GM23338 (cell line): Measurements from ENCODE around the gene BMF. TPM values are rescaled to one million over a fixed set of nuclear protein-coding genes. Genes with fewer than 3 reads are reported as not detected.

Experiments used
- ATAC-seq: fragments of 200-7000 bp; cut with Tn5 transposase; 3 replicates; pipeline ENCODE4 v1.9.1; 2020
- DNase-seq: peaks from one replicate; pipeline ENCODE4 v3.0.0-alpha.2; 2015; ENCODE audit warnings: low spot score
- H2AFZ ChIP-seq: fragments of 200-600 bp; sonication (generic); 2 replicates; pipeline ENCODE4 v1.8.0; 2016; ENCODE audit warnings: antibody characterized with exemption, mild to moderate bottlenecking, moderate library complexity
- H3F3A ChIP-seq: fragments of 200-600 bp; sonication (generic); replicated peaks from 2 replicates; pipeline ENCODE4 v1.8.0; 2017; ENCODE audit warnings: antibody characterized with exemption, mixed run types, low read depth
- H3K27ac ChIP-seq: fragments of 200-600 bp; sonication (generic); 2 replicates; pipeline ENCODE4 v1.6.1; 2016; ENCODE audit warnings: low read depth
- H3K27me3 ChIP-seq: fragments of 200-600 bp; sonication (generic); 2 replicates; pipeline ENCODE4 v1.8.0; 2016; ENCODE audit warnings: mild to moderate bottlenecking, mixed run types, moderate library complexity; ENCODE audit not compliant: insufficient read depth
- H3K36me3 ChIP-seq: fragments of 200-600 bp; sonication (generic); 2 replicates; pipeline ENCODE4 v1.8.0; 2016; ENCODE audit warnings: mild to moderate bottlenecking; ENCODE audit not compliant: insufficient read depth
- H3K4me1 ChIP-seq: fragments of 200-600 bp; sonication (generic); 2 replicates; pipeline ENCODE4 v1.8.0; 2016; ENCODE audit warnings: mild to moderate bottlenecking, moderate library complexity; ENCODE audit not compliant: insufficient read depth
- H3K4me2 ChIP-seq: fragments of 200-600 bp; sonication (generic); 2 replicates; pipeline ENCODE4 v1.7.1; 2017; ENCODE audit warnings: mixed run types
- H3K4me3 ChIP-seq: fragments of 200-600 bp; sonication (generic); 2 replicates; pipeline ENCODE4 v1.6.1; 2016; ENCODE audit warnings: mixed run types
- H3K79me2 ChIP-seq: fragments of 200-600 bp; sonication (generic); replicated peaks from 2 replicates; pipeline ENCODE4 v1.8.0; 2017; ENCODE audit warnings: mild to moderate bottlenecking; ENCODE audit not compliant: insufficient read depth
- H3K9me2 ChIP-seq: fragments of 200-600 bp; sonication (generic); 2 replicates; pipeline ENCODE4 v1.8.0; 2017; ENCODE audit not compliant: insufficient read depth
- H4K20me1 ChIP-seq: fragments of 200-600 bp; sonication (generic); replicated peaks from 2 replicates; pipeline ENCODE4 v1.8.0; 2017; ENCODE audit warnings: mild to moderate bottlenecking; ENCODE audit not compliant: insufficient read depth
- H3K27ac Mint-ChIP-seq: 2 replicates; pipeline ENCODE4 v1.8.0; 2020; ENCODE audit warnings: inconsistent platforms, mild to moderate bottlenecking, moderate library complexity, mixed read lengths
- H3K27me3 Mint-ChIP-seq: 3 replicates; pipeline ENCODE4 v1.8.0; 2022; ENCODE audit warnings: low read depth, mild to moderate bottlenecking, moderate library complexity, mixed read lengths, inconsistent platforms; ENCODE audit not compliant: insufficient read depth, poor library complexity
- H3K36me3 Mint-ChIP-seq: 3 replicates; pipeline ENCODE4 v1.8.0; 2021; ENCODE audit warnings: low read depth, mild to moderate bottlenecking, inconsistent platforms, moderate library complexity, mixed read lengths
- H3K4me1 Mint-ChIP-seq: 3 replicates; pipeline ENCODE4 v1.8.0; 2020; ENCODE audit warnings: mild to moderate bottlenecking, inconsistent platforms, mixed read lengths
- H3K4me3 Mint-ChIP-seq: 3 replicates; pipeline ENCODE4 v1.8.0; 2021; ENCODE audit warnings: moderate library complexity, mild to moderate bottlenecking, inconsistent platforms, mixed read lengths
- H3K9me3 Mint-ChIP-seq: 3 replicates; pipeline ENCODE4 v1.8.0; 2020; ENCODE audit warnings: moderate library complexity, mild to moderate bottlenecking, inconsistent platforms, mixed read lengths
- CREB1 ChIP-seq: fragments of 250-450 bp; sonication (Bioruptor Pico); IDR thresholded peaks from 2 replicates; pipeline ENCODE4 v1.5.0; 2020; ENCODE audit warnings: low read depth, mild to moderate bottlenecking, moderate library complexity
- EZH2 ChIP-seq: fragments of 200-600 bp; sonication (generic); IDR thresholded peaks from one replicate; pipeline ENCODE4 v1.8.0; 2017; ENCODE audit warnings: antibody characterized with exemption, mild to moderate bottlenecking, low read depth; ENCODE audit not compliant: unreplicated experiment
- EZH2phosphoT487 ChIP-seq: fragments of 200-600 bp; sonication (generic); IDR thresholded peaks from one replicate; pipeline ENCODE4 v1.8.1; 2018; ENCODE audit warnings: antibody characterized with exemption; ENCODE audit not compliant: unreplicated experiment
- JUNB ChIP-seq: IDR thresholded peaks from one replicate; pipeline ENCODE4 v1.6.1; 2016; ENCODE audit warnings: antibody characterized with exemption; ENCODE audit not compliant: unreplicated experiment
- NANOG ChIP-seq: IDR thresholded peaks from 2 replicates; pipeline ENCODE4 v1.6.1; 2016; ENCODE audit warnings: antibody characterized with exemption, borderline replicate concordance
- POLR2AphosphoS5 ChIP-seq: IDR thresholded peaks from 2 replicates; pipeline ENCODE4 v1.6.1; 2016; ENCODE audit warnings: antibody characterized with exemption, low read depth
- STAT1 ChIP-seq: IDR thresholded peaks from one replicate; pipeline ENCODE4 v1.6.1; 2016; ENCODE audit warnings: antibody characterized with exemption; ENCODE audit not compliant: unreplicated experiment
- ZNF114 ChIP-seq: fragments of 250-450 bp; sonication (Bioruptor Pico); IDR thresholded peaks from 2 replicates; pipeline ENCODE4 v1.5.0; 2020; ENCODE audit warnings: mild to moderate bottlenecking, moderate library complexity
- ZNF331 ChIP-seq: fragments of 250-450 bp; sonication (Bioruptor Pico); IDR thresholded peaks from 2 replicates; pipeline ENCODE4 v1.5.0; 2020; ENCODE audit warnings: low read depth, mild to moderate bottlenecking, moderate library complexity
- polyA plus RNA-seq: library from polyadenylated mRNA; unstranded; fragments of >200 nt; fragmentation: Nextera tagmentation; extraction: Ambion mirVana; gene quantifications from 2 replicates; pipeline ENCODE4 v1.2.1, GENCODE V29; 2016
- total RNA-seq: library from RNA; depleted of rRNA; stranded (reverse); fragments of >200 nt; shearing (Covaris generic); gene quantifications from 2 replicates; pipeline ENCODE4 v1.2.3, GENCODE V29; 2014
- TF ChIP-seq, protein P1 (sequence below): fragments of 250-450 bp; sonication (Bioruptor Pico); IDR thresholded peaks from 2 replicates; pipeline ENCODE4 v1.5.0; 2020; ENCODE audit warnings: mild to moderate bottlenecking, moderate library complexity
- TF ChIP-seq, protein P2 (sequence below), 2 experiments: fragments of 200-600 bp in 1 of 2; sonication (generic) in 1 of 2; conservative IDR thresholded peaks; 2 replicates each; pipeline versions ENCODE4 v1.5.1 to v1.6.1; 2016 to 2017; ENCODE audit warnings: antibody characterized with exemption in 2 of 2, low read depth in 2 of 2, mild to moderate bottlenecking in 2 of 2, moderate library complexity in 1 of 2

Gene BMF
- total and polyA plus RNA-seq, 2 experiments from 2014 or later = 2.0 to 20.3 TPM

GRCh38 chr15:40128766-40129660 is 20.3 kb upstream of the BMF start:
- no peak for DNase-seq
- H3K9me3 Mint-ChIP-seq = no peaks in the 10 kb centered on the region; the same call in 2 of the 3 replicates
- no peaks in the 10 kb centered on the region for H3K36me3 Mint-ChIP-seq
- H3K4me2 ChIP-seq = no peak overlapping the region
- peaks cover 6% of the 10 kb centered on the region for H3K27me3 Mint-ChIP-seq
- H3K27me3 ChIP-seq = no peaks in the 10 kb centered on the region
- ATAC-seq = no peak
- no peaks in the 10 kb centered on the region for H3K36me3 ChIP-seq
- no peak overlapping the region for H3K4me3 Mint-ChIP-seq
- no peaks in the 10 kb centered on the region for H3K9me2 ChIP-seq
- peaks cover 19% of the 10 kb centered on the region for H3K4me1 Mint-ChIP-seq
- no peak overlapping the region for H3K27ac Mint-ChIP-seq
- no peak overlapping the region for H2AFZ ChIP-seq
- no peaks in the 10 kb centered on the region for H3K79me2 ChIP-seq
- H3K4me3 ChIP-seq = no peak overlapping the region
- H3K4me1 ChIP-seq = peaks cover 14% of the 10 kb centered on the region
- no peak overlapping the region for H3K27ac ChIP-seq
- TF ChIP-seq ZNF331 (CRISPR knock-in tag) (no peak), EZH2phosphoT487 (no peak), NANOG (no peak), JUNB (no peak), CREB1 (CRISPR knock-in tag) (no peak), EZH2 (no peak)
- H4K20me1 ChIP-seq = no peaks in the 10 kb centered on the region
- no peaks in the 10 kb centered on the region; the same call in 1 of the 2 replicates for H3F3A ChIP-seq

DNA sequence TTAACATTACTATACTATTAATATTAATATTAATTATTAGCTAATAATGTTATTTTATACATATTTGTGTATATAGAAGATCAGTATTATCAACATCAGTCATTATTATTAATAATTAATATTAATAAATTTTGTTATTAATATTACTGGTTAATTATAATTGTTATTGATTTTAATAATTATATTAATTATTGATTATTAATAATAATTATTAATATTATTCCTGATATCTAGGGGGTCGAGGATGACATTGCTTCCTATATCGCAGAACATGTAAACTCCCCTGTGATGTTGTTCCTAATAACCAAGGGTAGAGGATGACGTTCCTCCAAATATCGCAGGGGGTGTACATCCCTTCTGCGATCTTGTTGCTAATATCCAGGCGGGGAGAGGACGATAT is 17.3 kb upstream of the BMF start:
- Histone ChIP-seq H3K4me2 (no peak overlapping the region), H3F3A (peaks cover 4% of the 10 kb centered on the region; the same call in 1 of the 2 replicates), H3K9me2 (no peaks in the 10 kb centered on the region), H4K20me1 (no peaks in the 10 kb centered on the region), H3K27ac (no peak overlapping the region), H2AFZ (no peak overlapping the region), H3K79me2 (no peaks in the 10 kb centered on the region), H3K4me1 (peaks cover 29% of the 10 kb centered on the region), H3K4me3 (no peak overlapping the region), H3K36me3 (no peaks in the 10 kb centered on the region), H3K27me3 (no peaks in the 10 kb centered on the region)
- TF ChIP-seq POLR2AphosphoS5 (no peak), JUNB (no peak), EZH2 (no peak), CREB1 (CRISPR knock-in tag) (no peak), NANOG (no peak), EZH2phosphoT487 (no peak), ZNF114 (CRISPR knock-in tag) (no peak), STAT1 (no peak)
- TF ChIP-seq, protein P1, sequence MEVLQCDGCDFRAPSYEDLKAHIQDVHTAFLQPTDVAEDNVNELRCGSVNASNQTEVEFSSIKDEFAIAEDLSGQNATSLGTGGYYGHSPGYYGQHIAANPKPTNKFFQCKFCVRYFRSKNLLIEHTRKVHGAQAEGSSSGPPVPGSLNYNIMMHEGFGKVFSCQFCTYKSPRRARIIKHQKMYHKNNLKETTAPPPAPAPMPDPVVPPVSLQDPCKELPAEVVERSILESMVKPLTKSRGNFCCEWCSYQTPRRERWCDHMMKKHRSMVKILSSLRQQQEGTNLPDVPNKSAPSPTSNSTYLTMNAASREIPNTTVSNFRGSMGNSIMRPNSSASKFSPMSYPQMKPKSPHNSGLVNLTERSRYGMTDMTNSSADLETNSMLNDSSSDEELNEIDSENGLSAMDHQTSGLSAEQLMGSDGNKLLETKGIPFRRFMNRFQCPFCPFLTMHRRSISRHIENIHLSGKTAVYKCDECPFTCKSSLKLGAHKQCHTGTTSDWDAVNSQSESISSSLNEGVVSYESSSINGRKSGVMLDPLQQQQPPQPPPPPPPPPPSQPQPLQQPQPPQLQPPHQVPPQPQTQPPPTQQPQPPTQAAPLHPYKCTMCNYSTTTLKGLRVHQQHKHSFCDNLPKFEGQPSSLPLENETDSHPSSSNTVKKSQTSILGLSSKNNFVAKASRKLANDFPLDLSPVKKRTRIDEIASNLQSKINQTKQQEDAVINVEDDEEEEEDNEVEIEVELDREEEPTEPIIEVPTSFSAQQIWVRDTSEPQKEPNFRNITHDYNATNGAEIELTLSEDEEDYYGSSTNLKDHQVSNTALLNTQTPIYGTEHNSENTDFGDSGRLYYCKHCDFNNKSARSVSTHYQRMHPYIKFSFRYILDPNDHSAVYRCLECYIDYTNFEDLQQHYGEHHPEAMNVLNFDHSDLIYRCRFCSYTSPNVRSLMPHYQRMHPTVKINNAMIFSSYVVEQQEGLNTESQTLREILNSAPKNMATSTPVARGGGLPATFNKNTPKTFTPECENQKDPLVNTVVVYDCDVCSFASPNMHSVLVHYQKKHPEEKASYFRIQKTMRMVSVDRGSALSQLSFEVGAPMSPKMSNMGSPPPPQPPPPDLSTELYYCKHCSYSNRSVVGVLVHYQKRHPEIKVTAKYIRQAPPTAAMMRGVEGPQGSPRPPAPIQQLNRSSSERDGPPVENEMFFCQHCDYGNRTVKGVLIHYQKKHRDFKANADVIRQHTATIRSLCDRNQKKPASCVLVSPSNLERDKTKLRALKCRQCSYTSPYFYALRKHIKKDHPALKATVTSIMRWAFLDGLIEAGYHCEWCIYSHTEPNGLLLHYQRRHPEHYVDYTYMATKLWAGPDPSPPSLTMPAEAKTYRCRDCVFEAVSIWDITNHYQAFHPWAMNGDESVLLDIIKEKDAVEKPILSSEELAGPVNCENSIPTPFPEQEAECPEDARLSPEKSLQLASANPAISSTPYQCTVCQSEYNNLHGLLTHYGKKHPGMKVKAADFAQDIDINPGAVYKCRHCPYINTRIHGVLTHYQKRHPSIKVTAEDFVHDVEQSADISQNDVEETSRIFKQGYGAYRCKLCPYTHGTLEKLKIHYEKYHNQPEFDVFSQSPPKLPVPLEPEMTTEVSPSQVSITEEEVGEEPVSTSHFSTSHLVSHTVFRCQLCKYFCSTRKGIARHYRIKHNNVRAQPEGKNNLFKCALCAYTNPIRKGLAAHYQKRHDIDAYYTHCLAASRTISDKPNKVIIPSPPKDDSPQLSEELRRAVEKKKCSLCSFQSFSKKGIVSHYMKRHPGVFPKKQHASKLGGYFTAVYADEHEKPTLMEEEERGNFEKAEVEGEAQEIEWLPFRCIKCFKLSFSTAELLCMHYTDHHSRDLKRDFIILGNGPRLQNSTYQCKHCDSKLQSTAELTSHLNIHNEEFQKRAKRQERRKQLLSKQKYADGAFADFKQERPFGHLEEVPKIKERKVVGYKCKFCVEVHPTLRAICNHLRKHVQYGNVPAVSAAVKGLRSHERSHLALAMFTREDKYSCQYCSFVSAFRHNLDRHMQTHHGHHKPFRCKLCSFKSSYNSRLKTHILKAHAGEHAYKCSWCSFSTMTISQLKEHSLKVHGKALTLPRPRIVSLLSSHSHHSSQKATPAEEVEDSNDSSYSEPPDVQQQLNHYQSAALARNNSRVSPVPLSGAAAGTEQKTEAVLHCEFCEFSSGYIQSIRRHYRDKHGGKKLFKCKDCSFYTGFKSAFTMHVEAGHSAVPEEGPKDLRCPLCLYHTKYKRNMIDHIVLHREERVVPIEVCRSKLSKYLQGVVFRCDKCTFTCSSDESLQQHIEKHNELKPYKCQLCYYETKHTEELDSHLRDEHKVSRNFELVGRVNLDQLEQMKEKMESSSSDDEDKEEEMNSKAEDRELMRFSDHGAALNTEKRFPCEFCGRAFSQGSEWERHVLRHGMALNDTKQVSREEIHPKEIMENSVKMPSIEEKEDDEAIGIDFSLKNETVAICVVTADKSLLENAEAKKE (CRISPR knock-in tag) = no peak
- TF ChIP-seq, protein P2, sequence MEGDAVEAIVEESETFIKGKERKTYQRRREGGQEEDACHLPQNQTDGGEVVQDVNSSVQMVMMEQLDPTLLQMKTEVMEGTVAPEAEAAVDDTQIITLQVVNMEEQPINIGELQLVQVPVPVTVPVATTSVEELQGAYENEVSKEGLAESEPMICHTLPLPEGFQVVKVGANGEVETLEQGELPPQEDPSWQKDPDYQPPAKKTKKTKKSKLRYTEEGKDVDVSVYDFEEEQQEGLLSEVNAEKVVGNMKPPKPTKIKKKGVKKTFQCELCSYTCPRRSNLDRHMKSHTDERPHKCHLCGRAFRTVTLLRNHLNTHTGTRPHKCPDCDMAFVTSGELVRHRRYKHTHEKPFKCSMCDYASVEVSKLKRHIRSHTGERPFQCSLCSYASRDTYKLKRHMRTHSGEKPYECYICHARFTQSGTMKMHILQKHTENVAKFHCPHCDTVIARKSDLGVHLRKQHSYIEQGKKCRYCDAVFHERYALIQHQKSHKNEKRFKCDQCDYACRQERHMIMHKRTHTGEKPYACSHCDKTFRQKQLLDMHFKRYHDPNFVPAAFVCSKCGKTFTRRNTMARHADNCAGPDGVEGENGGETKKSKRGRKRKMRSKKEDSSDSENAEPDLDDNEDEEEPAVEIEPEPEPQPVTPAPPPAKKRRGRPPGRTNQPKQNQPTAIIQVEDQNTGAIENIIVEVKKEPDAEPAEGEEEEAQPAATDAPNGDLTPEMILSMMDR (conservative IDR thresholded peaks at IDR 0.05; ENCODE audit: low read depth in 2 of 2) = no peak
- no peak for DNase-seq
- H3K27me3 Mint-ChIP-seq = peaks cover 9% of the 10 kb centered on the region
- no peak overlapping the region for H3K4me3 Mint-ChIP-seq
- no peak for ATAC-seq
- H3K36me3 Mint-ChIP-seq = no peaks in the 10 kb centered on the region
- H3K4me1 Mint-ChIP-seq = peaks cover 39% of the 10 kb centered on the region
- no peak overlapping the region for H3K27ac Mint-ChIP-seq
- H3K9me3 Mint-ChIP-seq = no peaks in the 10 kb centered on the region; the same call in 2 of the 3 replicates
